WERI-Rb-1 (cell line): Measurements from ENCODE around the gene TIGD1.
A peak's percentile ranks its signal among the peaks of the same experiment; 100 is the strongest.

Experiments used
- DNase-seq: peaks from one replicate; pipeline ENCODE4 v3.0.0-alpha.2; 2020
- H3K27ac ChIP-seq: fragments of 250-450 bp; sonication (Bioruptor Pico); 2 replicates; pipeline ENCODE4 v1.5.1; 2020; ENCODE audit warnings: mild to moderate bottlenecking, moderate library complexity
- H3K27me3 ChIP-seq: fragments of 250-450 bp; sonication (Bioruptor Pico); 2 replicates; pipeline ENCODE4 v1.5.1; 2021; ENCODE audit warnings: mild to moderate bottlenecking, low read depth, moderate library complexity; ENCODE audit not compliant: insufficient read depth, severe bottlenecking
- H3K36me3 ChIP-seq: fragments of 250-450 bp; sonication (Bioruptor Pico); 2 replicates; pipeline ENCODE4 v1.5.1; 2020; ENCODE audit warnings: mild to moderate bottlenecking, moderate library complexity
- H3K4me3 ChIP-seq: 2 replicates; pipeline ENCODE4 v1.5.1; 2011; ENCODE audit warnings: low read depth, mild to moderate bottlenecking, control low read depth, low read length
- H3K9me3 ChIP-seq: fragments of 250-450 bp; sonication (Bioruptor Pico); 2 replicates; pipeline ENCODE4 v1.5.1; 2021; ENCODE audit warnings: mild to moderate bottlenecking, moderate library complexity; ENCODE audit not compliant: severe bottlenecking
- TF ChIP-seq, protein P1 (sequence below): IDR thresholded peaks from 2 replicates; pipeline ENCODE4 v1.5.1; 2011; ENCODE audit warnings: low read depth, mild to moderate bottlenecking, control low read depth, inconsistent platforms, low read length

The TIGD1 gene

GRCh38 chr2:232540441-232541041 is 9.8 kb downstream of the TIGD1 start:
- TF ChIP-seq, protein P1, sequence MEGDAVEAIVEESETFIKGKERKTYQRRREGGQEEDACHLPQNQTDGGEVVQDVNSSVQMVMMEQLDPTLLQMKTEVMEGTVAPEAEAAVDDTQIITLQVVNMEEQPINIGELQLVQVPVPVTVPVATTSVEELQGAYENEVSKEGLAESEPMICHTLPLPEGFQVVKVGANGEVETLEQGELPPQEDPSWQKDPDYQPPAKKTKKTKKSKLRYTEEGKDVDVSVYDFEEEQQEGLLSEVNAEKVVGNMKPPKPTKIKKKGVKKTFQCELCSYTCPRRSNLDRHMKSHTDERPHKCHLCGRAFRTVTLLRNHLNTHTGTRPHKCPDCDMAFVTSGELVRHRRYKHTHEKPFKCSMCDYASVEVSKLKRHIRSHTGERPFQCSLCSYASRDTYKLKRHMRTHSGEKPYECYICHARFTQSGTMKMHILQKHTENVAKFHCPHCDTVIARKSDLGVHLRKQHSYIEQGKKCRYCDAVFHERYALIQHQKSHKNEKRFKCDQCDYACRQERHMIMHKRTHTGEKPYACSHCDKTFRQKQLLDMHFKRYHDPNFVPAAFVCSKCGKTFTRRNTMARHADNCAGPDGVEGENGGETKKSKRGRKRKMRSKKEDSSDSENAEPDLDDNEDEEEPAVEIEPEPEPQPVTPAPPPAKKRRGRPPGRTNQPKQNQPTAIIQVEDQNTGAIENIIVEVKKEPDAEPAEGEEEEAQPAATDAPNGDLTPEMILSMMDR: no peak
- Histone ChIP-seq H3K36me3 (no peaks in the 10 kb centered on the region), H3K27ac (no peak overlapping the region), H3K4me3 (no peak overlapping the region), H3K27me3 (no peaks in the 10 kb centered on the region), H3K9me3 (no peaks in the 10 kb centered on the region)
- no peak for DNase-seq

DNA sequence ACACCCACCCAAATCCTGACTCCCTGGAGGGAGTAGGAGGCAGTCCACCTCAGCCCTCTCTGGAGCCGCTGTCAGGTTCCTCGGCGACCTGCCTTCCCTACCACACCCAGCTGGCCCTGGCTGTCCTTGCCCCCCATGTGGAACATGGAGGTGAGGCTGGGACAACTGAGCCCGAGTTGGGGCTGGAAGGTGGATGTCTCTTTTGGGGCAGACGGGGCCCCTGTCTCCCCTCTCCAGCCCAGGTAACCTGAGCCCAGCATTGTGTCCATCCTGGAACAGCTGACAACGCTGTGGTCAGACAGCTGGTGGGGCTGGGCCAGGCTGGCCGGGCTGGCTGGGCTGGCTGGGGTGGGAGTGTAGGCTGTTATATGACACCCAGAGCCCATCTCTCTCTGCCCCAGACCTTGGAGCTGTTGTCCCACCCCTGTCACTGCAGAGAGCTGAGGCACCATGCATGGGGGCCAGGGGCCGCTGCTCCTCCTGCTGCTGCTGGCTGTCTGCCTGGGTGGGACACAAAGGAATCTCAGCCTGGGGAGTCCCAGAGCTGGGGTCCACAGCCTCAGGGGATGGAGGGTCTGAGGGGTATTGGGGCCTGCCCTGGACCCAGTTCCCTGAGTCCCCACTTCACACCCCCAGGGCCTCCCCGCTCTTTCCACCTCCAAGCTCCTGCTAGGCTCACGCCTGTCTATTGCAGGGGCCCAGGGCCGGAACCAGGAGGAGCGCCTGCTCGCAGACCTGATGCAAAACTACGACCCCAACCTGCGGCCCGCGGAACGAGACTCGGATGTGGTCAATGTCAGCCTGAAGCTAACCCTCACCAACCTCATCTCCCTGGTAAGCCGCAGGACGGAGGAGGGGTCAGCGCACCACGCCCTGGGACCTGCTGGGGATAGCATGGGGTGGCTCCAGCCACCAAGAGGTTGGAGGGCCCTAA is 10.8 kb downstream of the TIGD1 start, which contains the start of gene CHRNG:
Gene CHRNG (plus strand): TSS at position 395 of the 934 bp plus-strand sequence. CDS start 56 bp downstream, at position 451.
- no peak within 1 kb of the TSS for H3K4me3 ChIP-seq
- DNase-seq: no peak
- no peaks in the 10 kb centered on the region for H3K9me3 ChIP-seq
- no peaks in the 10 kb centered on the region for H3K36me3 ChIP-seq
- H3K27ac ChIP-seq: peak within 1 kb of the TSS; percentile 39; the same call in 1 of the 2 replicates
- TF ChIP-seq, protein P1: no peak
- H3K27me3 ChIP-seq: no peaks in the 10 kb centered on the region

- Histone ChIP-seq H3K36me3 (no peaks in the 10 kb centered on the region), H3K27me3 (no peaks in the 10 kb centered on the region), H3K27ac (no peak overlapping the region), H3K9me3 (no peaks in the 10 kb centered on the region), H3K4me3 (no peak overlapping the region)
- TF ChIP-seq, protein P1: no peak
- no peak for DNase-seq
Observed at GRCh38 chr2:232538671-232539070, 11.7 kb downstream of the TIGD1 start.

- no peaks in the 10 kb centered on the region for H3K9me3 ChIP-seq
- H3K36me3 ChIP-seq: no peaks in the 10 kb centered on the region
- DNase-seq: no peak
- TF ChIP-seq, protein P1: no peak
- no peak overlapping the region for H3K27ac ChIP-seq
- no peaks in the 10 kb centered on the region for H3K27me3 ChIP-seq
- no peak overlapping the region for H3K4me3 ChIP-seq
Observed at GRCh38 chr2:232537499-232537898, 12.9 kb downstream of the TIGD1 start.

GRCh38 chr2:232537079-232537478 is 13.3 kb downstream of the TIGD1 start:
- TF ChIP-seq, protein P1: peak; percentile 91
- no peak overlapping the region for H3K27ac ChIP-seq
- no peaks in the 10 kb centered on the region for H3K9me3 ChIP-seq
- H3K4me3 ChIP-seq: no peak overlapping the region
- no peaks in the 10 kb centered on the region for H3K36me3 ChIP-seq
- no peaks in the 10 kb centered on the region for H3K27me3 ChIP-seq
- DNase-seq: peak; percentile 61
